Pons (tissue), 1 donor: ENCODE results near the gene SDC1.

Experiments used
- DNase-seq: peaks from one replicate; pipeline ENCODE4 v3.0.0-alpha.2; 2016; ENCODE audit warnings: low spot score

The SDC1 gene

DNA sequence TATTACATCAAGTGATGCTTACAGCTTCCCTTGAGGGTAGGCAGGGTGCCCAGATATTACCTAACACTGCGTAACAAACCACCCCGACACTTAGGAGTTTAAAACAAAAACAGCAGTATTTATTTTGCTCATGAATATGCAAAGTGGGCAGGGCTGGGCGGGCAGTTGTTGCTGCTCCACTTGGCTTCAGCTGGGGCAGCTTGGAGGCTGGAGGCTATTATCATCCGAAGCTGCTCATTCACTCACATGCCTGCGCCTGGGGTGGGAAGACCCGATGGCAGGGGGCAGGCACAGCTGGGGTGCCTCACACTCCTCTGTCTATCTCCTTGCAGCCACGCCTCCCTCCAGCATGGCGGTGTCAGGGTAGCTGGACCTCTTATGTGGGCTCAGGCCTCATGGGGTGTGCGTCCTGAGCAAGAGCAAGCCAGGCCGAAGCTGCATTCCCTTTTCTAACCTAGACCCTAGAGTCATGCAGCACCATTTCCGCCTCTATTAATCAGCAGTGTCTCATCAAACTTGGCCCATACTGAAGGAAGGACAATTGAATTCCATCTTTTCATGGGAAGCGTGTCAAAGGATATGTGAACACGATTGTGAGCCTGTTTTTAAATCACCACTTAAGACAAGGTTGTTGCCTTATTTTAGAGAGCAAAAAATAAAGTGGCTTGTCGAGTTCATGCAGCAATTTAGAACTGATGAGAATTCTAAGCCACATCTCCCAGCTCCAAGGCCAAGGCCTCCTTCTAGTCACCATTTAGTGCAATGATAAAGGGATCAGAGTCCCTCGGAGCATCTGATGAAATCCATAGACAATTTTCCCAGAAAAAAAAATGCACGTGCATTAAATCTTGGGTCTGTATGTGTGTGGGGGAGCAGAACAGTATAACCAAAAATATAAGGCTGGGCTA is 54.9 kb downstream of the SDC1 start:
- DNase-seq: no peak

DNA sequence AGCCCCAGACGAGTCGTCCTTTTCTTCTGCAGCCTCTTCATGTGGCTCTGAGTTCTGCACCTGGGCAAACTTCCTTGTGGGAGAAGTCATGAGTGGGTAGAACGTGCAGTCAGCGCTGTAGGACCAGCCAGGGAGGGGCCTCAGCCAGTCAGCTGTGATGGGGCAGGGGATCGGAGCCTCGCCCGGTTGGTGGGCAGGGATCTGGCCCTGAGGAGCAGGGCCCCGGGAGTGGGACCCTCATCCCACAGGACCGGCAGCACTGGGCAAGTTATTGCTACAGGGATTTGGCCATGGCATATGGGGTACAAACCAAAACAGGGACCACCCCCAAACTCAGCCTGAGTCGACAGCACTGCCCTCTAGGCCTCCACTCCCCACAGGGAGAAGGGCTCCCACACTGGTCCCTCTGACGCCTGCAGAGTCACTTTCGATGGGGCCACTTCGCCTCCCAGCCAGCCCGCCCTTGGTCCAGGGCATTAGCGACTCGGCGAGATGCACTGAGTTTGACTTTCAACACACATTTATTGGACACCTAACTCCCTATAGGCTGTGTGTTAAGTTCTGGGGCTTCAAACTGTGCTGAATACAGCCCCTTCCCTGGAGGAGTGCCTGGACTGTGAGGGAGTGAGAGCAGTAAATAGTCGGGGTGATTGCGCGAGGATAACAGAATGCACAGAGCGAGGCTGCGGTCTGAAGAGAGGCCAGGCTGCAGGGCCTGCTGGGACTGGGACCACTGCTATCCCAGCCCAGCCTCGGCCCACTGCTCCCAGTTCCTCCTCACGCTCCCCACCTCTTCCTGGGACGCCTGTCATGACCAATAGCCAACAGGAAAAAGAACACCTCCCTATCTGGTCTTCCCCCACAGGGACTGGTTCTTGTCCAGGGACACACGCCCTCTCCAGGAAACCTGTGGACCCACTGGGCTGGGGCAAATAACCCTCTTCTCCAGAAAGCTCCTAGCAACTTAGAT is 55.9 kb downstream of the SDC1 start:
- no peak for DNase-seq

- no peak for DNase-seq
Measured at GRCh38 chr2:20168048-20168726, 56.7 kb downstream of the SDC1 start.

- no peak for DNase-seq
Measured at GRCh38 chr2:20167356-20167755, 57.6 kb downstream of the SDC1 start.

- DNase-seq: no peak
Measured at GRCh38 chr2:20165677-20166509, 59.0 kb downstream of the SDC1 start.

DNA sequence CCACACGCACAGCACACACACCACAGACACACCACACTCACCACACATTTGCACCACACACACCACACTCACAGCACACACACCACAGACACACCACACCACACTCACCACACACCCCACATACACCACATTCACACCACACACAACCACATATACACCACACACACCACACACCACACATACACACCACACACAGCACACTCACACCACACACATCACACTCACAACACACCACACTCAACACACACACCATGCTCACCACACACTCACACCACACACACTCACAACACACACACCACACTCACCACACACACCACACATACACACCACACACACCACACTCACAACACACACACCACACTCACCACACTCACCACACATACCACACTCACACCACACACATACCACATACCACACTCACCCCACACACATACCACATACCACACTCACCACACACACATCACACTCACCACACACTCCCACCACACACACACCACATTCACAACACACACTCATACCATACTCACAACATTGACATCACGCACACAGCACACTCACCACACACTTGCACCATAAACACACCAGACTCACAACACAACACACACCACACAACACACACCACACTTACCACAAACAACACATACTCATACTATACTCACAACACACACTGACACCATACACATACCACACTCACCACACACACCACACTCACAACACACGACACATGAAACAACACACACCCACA is 60.0 kb downstream of the SDC1 start:
- no peak for DNase-seq

DNA sequence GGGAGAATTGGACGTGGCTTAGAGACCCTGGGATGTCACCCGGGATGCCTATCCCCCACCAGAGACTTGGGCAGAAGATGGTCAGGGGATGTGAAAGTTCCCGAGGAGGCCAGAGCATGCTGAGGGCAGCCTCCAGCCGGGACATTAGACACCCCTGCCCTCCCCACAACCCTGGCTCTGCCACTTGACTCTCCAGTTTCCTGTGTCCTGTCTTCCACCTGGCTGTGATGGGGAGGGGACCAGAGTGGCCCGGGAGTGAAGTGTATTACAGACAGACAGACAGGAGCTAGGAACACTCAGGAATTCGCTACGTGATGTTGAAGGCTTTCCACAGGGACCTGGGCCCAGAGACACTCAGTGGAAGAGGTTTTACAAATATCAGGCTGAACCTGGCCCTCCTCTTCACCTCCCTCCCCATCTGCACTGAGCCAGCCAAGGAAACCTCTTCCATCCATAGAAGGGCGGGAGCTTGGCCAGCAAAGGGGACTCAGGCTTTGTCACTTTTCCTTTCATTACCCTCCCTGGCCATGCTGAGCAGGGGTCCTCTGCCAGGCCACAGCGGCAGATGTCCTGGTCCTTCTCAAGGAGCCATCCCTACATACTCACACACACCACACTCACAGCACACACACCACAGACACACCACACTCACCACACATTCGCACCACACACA is 60.7 kb downstream of the SDC1 start:
- no peak for DNase-seq

DNA sequence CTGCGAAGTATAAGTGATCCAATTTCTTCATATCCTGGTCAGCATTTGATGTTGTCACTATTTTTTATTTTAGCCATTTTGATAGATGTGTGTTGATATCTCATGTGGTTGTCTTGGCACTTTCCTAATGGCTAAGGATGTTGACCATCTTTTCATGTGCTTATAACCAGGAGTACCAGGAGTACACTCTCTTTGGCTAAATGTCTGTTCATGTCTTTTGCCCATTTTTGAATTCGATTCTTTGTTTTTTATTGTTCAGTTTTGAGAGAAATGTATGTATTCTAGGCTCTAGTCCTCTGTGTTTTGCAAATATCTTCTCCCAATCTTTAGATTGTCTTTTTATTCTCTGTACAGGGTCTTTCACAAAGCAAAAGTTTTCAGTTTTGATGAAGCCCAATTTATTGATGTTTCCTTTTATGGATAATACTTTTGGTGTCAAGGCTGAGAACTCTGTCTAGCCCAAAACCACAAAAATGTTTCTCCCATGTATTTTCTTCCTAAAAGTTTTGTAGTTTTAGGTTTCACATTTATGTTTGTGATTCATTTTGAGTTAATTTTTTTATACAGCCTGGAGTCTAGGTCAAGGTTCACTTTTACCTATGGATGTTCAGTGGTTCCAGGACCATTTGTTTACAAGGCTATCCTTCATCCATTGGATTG is 65.4 kb downstream of the SDC1 start:
- DNase-seq: no peak

DNA sequence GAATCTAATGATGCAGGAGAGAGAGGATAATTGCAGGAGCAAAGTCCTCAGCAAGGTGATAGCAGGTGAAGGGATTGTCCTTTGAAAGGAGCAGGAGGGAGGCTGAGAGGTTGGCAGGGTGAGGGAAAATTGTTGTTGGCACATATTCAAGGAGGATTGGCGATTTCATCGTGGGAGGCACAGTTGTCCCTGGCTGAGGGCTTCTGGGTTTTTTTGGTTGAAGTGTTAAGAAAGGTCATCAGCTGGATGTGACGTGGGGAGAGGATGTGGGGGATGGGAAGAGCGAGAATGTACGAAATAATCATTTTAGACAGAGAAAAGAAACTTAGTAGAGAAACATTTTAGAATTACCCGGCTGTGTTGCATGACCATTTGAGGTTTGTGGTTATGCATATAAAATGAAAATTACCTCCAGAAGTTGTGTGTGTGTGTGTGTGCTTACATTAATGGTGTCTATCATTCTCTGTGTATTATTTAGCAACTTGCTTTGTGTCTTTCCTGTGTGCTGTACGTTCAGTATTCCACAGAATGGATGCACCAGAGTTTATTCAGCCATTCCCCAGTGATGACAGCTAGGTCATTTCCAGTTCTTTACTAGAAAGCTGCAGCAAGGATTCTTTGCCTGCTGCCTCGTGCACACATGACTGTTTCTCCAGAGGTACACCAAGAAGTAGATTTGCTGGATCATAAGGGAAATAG is 67.6 kb downstream of the SDC1 start:
- DNase-seq: no peak

GRCh38 chr2:20156836-20157192 is 68.1 kb downstream of the SDC1 start:
- DNase-seq: no peak

GRCh38 chr2:20156076-20156759 is 68.7 kb downstream of the SDC1 start:
- DNase-seq: no peak

- no peak for DNase-seq
Measured at GRCh38 chr2:20153131-20153851, 71.6 kb downstream of the SDC1 start.

DNA sequence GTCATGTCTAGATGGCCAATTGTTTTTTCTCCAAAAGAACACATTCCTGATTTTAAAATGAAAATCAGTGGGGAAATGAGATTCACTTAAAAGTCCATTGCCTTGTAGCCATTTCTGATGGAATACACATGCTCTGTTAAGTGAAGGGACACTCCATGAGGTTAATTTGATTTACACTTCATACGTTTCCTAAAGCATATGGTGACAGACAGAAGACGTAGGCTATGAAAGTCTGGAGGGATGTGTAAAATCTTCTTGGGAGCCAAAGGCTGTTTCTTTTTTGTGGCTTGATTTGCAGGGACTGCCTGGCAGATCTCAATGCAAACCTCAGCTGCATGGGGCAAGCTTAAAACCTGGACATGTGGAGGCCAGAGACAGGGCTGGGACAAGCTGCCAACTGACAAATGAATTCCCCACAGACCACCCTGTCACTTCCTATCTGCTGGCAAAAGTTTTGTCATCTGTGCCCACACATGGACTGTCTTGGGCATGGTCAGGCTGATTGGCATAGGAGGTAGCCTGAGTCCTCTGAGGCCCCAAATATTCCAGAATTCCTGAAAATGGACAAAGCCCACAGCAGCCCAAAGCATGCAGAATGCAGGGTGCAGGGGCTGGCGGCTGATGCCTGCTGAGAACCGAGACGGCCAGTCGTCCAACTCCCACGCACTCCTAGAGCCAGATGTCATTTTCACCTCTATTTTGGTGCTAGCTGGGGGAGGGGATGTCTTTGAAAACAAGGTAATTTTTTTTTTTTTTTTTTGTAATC is 73.9 kb downstream of the SDC1 start:
- DNase-seq: no peak
